ENCODE measurements around the gene MFSD2A.
"Not testable (repeated sequence)": the region's sequence is repeated elsewhere in the genome, so short reads cannot be mapped to it uniquely, and the experiment has no call there.

MFSD2A gene

DNA sequence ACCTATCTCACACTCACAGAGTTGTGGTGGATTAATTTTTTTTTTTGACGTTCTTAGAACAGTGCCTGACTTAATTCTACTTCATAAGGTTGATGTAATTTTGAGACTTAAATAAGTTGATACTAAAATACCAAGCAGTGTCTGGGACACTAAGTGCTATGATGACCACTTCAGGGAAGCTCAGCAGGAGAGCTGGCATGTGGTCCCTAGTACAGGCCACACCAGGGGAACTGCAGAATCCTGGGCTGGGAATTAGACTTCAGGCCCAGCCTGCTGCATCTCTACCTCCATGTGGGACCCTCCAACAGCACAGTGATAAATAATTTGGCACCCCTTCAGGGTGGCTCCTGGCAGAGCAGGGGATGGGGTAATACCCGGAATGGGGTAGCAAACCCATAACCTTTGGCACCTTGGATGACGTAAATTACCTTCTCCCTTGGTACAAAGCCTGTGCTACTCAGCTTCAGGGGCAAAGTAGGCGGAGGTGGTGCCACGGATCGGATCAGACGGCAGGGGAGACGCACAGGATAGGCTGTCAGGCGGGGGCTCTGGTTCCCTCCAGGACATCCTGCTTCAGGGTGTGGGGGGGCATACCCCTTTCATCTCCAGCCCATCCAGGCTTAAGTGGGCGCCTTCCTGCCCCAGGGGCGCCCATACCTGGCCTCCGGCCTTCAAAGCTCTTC, 4.8 kb downstream of the MFSD2A start:
- in situ Hi-C loops (cut with MboI; ENCODE audit: low pct_unique_long_range_greater_than_20kb, low sequenced_read_pairs) = no loop called here
- DNase-seq = no peak

DNA sequence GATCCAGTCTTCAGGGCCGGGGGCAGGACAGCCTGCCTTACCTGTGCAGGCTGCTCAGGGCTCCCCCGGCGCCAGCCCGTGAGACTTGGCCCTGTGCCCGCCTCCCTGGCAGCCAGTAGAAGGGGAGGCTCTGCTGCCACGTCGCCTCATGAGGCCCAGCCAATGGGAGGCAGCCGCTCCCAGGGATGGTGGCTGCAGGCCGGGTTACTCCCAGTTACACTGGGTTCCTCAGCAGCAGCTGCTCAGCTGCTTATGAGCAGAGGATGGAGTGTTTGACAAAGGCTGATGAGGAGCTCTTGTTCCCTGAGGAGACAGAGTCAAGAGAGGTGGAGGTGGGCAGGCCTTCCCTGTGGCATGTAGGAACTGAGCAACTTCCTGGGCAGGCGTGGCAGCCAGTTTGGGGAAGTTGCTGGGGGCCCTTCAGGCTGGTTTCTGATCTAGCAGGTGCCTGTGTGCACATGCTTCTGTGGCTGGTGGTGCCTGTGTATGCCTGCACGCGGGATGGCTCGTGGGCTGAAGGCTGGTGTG, 5.5 kb downstream of the MFSD2A start:
- DNase-seq = peak; percentile 83
- in situ Hi-C loops (cut with MboI; ENCODE audit: low pct_unique_long_range_greater_than_20kb, low sequenced_read_pairs) = no loop called here

DNA sequence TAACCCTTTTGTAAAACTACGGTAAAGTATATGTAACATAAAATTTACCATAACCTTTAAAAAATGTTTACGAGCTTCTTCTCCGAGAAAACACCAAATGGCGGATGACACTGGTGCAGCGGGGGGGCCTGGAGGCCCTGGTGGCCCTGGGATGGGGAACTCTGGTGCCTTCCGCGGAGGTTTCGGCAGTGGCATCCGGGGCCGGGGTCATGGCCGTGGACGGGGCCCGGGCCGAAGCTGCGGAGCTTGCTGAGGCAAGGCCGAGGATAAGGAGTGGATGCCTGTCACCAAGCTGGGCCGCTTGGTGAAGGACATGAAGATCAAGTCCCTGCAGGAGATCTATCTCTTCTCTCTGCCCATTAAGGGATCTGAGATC, 7.5 kb downstream of the MFSD2A start:
- in situ Hi-C loops (cut with MboI; ENCODE audit: low pct_unique_long_range_greater_than_20kb, low sequenced_read_pairs) = no loop called here
- DNase-seq = no peak

GRCh38 chr1:39962964-39963363, 8.0 kb downstream of the MFSD2A start:
- in situ Hi-C loops (cut with MboI; ENCODE audit: low pct_unique_long_range_greater_than_20kb, low sequenced_read_pairs); DNase-seq: not testable (repeated sequence)

DNA sequence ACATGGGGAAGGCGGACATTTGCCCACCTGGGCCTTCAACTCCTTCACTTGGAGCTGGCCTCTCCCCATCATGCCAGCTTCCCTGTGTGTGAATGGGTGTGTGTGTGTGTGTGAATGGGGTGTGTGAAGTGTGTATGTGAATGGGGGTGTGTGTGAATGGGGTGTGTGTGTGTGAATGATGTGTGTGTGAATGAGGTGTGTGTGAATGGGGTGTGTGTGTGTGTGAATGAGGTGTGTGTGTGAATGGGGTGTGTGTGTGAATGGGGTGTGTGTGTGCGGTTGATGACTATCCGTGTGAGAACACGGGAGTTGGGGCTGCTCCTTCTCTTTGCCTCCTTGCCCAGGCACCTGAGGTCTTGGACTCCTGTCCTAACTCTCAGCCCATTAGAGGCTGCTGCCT, 9.6 kb downstream of the MFSD2A start:
- DNase-seq = no peak

DNA sequence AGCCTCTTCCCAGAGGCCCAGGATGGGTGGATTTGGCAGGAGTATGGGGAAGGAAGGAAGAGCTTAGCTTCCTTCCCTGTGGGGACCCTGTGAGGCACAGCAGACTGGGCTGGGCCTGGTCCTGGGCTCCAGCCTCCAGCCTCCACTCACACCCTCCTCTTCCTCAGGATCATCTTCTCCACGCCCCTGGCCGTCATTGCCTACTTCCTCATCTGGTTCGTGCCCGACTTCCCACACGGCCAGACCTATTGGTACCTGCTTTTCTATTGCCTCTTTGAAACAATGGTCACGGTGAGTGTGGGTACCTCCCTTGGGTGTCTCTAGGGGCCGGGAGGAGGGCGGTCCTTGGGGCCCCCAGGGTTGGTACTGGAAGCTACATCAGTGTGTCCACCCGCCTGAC, 10.1 kb downstream of the MFSD2A start:
- in situ Hi-C loops (cut with MboI; ENCODE audit: low pct_unique_long_range_greater_than_20kb, low sequenced_read_pairs) = no loop called here
- no peak for DNase-seq

More for the DNA sequence above, 9.6 kb downstream of the MFSD2A start:
- in situ Hi-C loops (cut with MboI; ENCODE audit: low pct_unique_long_range_greater_than_20kb, low sequenced_read_pairs) = no loop called here

- in situ Hi-C loops (cut with MboI; ENCODE audit: low pct_unique_long_range_greater_than_20kb, low sequenced_read_pairs) = no loop called here
- no peak for DNase-seq
These were observed 14.1 kb downstream of the MFSD2A start for GRCh38 chr1:39969048-39969447.

GRCh38 chr1:39969531-39970270, 14.8 kb downstream of the MFSD2A start:
- DNase-seq = no peak
- in situ Hi-C loops (cut with MboI; ENCODE audit: low pct_unique_long_range_greater_than_20kb, low sequenced_read_pairs) = loop anchor here (10.0 kb wide), 1 partner anchor 45 kb away; no protein-coding TSS in a partner anchor

DNA sequence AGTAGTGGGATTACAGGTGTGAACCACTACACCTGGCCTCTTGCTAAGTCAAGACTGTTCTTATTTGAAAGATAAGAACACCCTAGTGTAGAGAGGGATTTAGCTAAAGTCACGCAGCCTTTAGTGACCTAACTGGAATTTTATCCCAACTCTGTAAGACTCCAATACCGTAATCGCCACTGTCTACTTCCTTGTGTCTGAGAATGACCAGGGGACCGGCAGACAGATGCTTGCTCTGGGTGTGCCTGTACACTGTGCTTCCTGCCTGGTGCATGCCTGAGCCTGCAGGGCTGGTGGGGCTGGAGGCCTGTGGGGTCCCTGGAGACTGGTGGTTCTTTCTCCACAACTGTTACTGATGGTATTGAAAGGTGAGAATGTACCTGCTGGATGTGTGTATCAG, 15.3 kb downstream of the MFSD2A start:
- in situ Hi-C loops (cut with MboI; ENCODE audit: low pct_unique_long_range_greater_than_20kb, low sequenced_read_pairs) = loop anchor here (10.0 kb wide), 1 partner anchor 45 kb away; no protein-coding TSS in a partner anchor
- no peak for DNase-seq

DNA sequence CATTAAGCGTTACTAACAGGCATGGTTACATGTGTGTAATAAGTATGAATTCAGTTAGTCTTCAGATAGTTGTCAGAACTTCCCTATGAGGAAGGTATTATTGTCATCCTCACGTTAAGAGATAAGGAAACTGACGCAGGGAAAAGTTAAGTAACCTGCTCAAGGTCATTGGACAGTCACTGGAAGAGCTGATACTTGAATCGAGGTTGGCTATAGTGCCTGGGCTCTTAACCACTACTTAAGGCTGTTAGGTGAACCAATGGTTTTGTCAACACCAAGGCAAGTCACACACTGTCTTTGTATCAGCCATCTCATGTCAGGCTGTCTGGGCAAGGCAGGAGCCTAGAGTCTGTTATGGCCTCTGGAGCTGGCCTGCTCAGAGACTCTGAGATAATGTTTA, 16.2 kb downstream of the MFSD2A start:
- in situ Hi-C loops (cut with MboI; ENCODE audit: low pct_unique_long_range_greater_than_20kb, low sequenced_read_pairs) = loop anchor here (10.0 kb wide), 1 partner anchor 46 kb away; no protein-coding TSS in a partner anchor
- DNase-seq = no peak

- peak; percentile 75 for DNase-seq
- in situ Hi-C loops (cut with MboI; ENCODE audit: low pct_unique_long_range_greater_than_20kb, low sequenced_read_pairs) = loop anchor here (10.0 kb wide), 1 partner anchor 49 kb away; no protein-coding TSS in a partner anchor
These were observed 18.7 kb downstream of the MFSD2A start for GRCh38 chr1:39973503-39974135.

DNA sequence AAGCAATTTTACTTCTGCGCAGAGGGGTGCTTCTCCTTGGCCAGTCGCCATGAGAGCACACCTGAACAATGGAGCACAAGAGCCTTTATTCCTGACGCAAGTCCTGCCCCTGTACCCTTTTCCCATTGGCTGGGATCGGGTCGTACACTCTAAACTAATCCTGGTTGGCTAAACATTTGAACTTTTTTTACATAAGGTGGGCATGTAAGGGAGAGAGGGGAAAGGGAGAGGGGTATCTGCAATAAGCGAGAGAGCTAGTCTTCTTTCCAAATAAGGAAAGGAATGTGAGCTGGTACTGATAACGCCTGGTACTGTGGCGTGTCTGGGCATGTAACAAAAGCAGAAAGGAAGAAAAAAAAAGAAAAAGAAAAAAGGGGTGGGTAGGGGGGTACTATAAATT, 21.8 kb downstream of the MFSD2A start:
- in situ Hi-C loops (cut with MboI; ENCODE audit: low pct_unique_long_range_greater_than_20kb, low sequenced_read_pairs) = loop anchor here (10.0 to 25.0 kb wide), 2 partner anchors 52 to 164 kb away; no protein-coding TSS in a partner anchor
- DNase-seq = no peak

- DNase-seq = no peak
- in situ Hi-C loops (cut with MboI; ENCODE audit: low pct_unique_long_range_greater_than_20kb, low sequenced_read_pairs) = loop anchor here (10.0 to 25.0 kb wide), 2 partner anchors 52 to 165 kb away; no protein-coding TSS in a partner anchor
These were observed 22.3 kb downstream of the MFSD2A start for GRCh38 chr1:39977202-39977601.

DNA sequence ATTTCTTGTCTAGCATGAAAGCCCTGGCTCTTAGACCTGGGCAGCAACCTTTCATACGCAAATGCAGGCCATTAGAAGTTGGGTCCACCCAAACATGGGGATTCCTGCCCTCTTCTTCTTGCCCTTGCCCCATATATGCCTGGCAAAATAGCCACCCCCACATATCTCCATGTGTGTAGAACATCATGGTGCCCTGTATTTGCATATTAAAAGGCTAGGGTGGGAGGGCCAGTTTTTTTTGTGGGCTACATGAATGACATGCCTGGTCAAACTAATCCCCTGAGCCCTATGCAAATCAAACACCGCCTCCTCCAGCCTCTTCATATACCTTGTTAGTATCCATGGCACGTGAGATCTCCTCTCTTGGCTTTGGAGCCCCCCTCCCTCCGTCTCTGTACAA, 24.7 kb downstream of the MFSD2A start:
- no peak for DNase-seq
- in situ Hi-C loops (cut with MboI; ENCODE audit: low pct_unique_long_range_greater_than_20kb, low sequenced_read_pairs) = loop anchor here (10.0 to 25.0 kb wide), 2 partner anchors 55 to 167 kb away; no protein-coding TSS in a partner anchor

GRCh38 chr1:39980555-39981313, 25.8 kb downstream of the MFSD2A start:
- in situ Hi-C loops (cut with MboI; ENCODE audit: low pct_unique_long_range_greater_than_20kb, low sequenced_read_pairs) = loop anchor here (25.0 kb wide), 1 partner anchor 168 kb away; no protein-coding TSS in a partner anchor
- peak; percentile 57 for DNase-seq

- DNase-seq = no peak
- in situ Hi-C loops (cut with MboI; ENCODE audit: low pct_unique_long_range_greater_than_20kb, low sequenced_read_pairs) = loop anchor here (25.0 kb wide), 1 partner anchor 169 kb away; no protein-coding TSS in a partner anchor
These were observed 26.4 kb downstream of the MFSD2A start for GRCh38 chr1:39981385-39981784.

DNA sequence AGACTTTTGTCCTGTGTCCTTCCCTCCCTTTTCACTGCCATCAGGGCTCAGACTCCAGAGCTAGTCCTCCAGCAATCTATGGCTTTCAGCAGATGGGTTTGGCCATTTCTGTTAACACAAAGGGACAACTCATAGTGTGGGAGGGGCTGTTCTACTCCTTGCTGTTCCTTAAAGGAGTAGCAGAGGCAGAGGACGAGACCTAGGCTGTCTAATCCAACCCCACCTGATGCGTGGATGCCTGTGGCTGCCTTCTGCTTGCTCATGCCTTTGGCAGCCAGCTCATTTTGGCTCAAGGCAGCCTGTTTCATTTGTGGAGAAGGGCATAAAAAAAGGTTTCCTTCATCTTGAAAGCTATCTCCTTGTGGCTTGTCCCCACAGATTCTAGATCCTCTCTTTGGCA, 27.0 kb downstream of the MFSD2A start:
- in situ Hi-C loops (cut with MboI; ENCODE audit: low pct_unique_long_range_greater_than_20kb, low sequenced_read_pairs) = loop anchor here (25.0 kb wide), 1 partner anchor 170 kb away; no protein-coding TSS in a partner anchor
- DNase-seq = no peak

- in situ Hi-C loops (cut with MboI; ENCODE audit: low pct_unique_long_range_greater_than_20kb, low sequenced_read_pairs) = loop anchor here (25.0 kb wide), 1 partner anchor 172 kb away; no protein-coding TSS in a partner anchor
These were observed 29.5 kb downstream of the MFSD2A start for GRCh38 chr1:39984480-39984879.

More at GRCh38 chr1:39984480-39984879, 29.5 kb downstream of the MFSD2A start:
- DNase-seq = not testable (repeated sequence)
